Measurements from ENCODE around the gene ARHGAP32.
"Not testable (repeated sequence)": the region's sequence is repeated elsewhere in the genome, so short reads cannot be mapped to it uniquely, and the experiment has no call there.

The ARHGAP32 gene

GRCh38 chr11:129214710-129215295, 22.7 kb upstream of the ARHGAP32 start:
- Mint-ChIP-seq H3K9me3 (no peaks in the 10 kb centered on the region), H3K27ac (no peak overlapping the region), H3K36me3 (ENCODE audit: low read depth) (no peaks in the 10 kb centered on the region), H3K4me3 (no peak overlapping the region), H3K4me1 (ENCODE audit: low read depth) (no peaks in the 10 kb centered on the region), H3K27me3 (ENCODE audit: low read depth) (no peaks in the 10 kb centered on the region)

GRCh38 chr11:129213261-129213660, 21.1 kb upstream of the ARHGAP32 start:
- Mint-ChIP-seq H3K27me3 (ENCODE audit: low read depth) (no peaks in the 10 kb centered on the region), H3K9me3 (no peaks in the 10 kb centered on the region), H3K27ac (no peak overlapping the region), H3K4me3 (no peak overlapping the region), H3K4me1 (ENCODE audit: low read depth) (no peaks in the 10 kb centered on the region), H3K36me3 (ENCODE audit: low read depth) (no peaks in the 10 kb centered on the region)

- Mint-ChIP-seq H3K36me3 (ENCODE audit: low read depth) (no peaks in the 10 kb centered on the region), H3K27ac (no peak overlapping the region)
These were observed 19.3 kb upstream of the ARHGAP32 start for GRCh38 chr11:129211397-129211796.

GRCh38 chr11:129210831-129211181, 18.7 kb upstream of the ARHGAP32 start:
- H3K4me1 Mint-ChIP-seq (ENCODE audit: low read depth) = no peaks in the 10 kb centered on the region
- H3K9me3 Mint-ChIP-seq = no peaks in the 10 kb centered on the region
- no peaks in the 10 kb centered on the region for H3K27me3 Mint-ChIP-seq (ENCODE audit: low read depth)
- no peak overlapping the region for H3K4me3 Mint-ChIP-seq
- no peaks in the 10 kb centered on the region for H3K36me3 Mint-ChIP-seq (ENCODE audit: low read depth)
- H3K27ac Mint-ChIP-seq = no peak overlapping the region

More at GRCh38 chr11:129211397-129211796, 19.3 kb upstream of the ARHGAP32 start:
- Mint-ChIP-seq H3K4me1 (ENCODE audit: low read depth) (no peaks in the 10 kb centered on the region), H3K9me3 (no peaks in the 10 kb centered on the region), H3K27me3 (ENCODE audit: low read depth) (no peaks in the 10 kb centered on the region), H3K4me3 (no peak overlapping the region)

GRCh38 chr11:129209891-129210830, 18.0 kb upstream of the ARHGAP32 start:
- no peak overlapping the region for H3K4me3 Mint-ChIP-seq
- no peaks in the 10 kb centered on the region for H3K27me3 Mint-ChIP-seq (ENCODE audit: low read depth)
- no peaks in the 10 kb centered on the region for H3K36me3 Mint-ChIP-seq (ENCODE audit: low read depth)
- no peaks in the 10 kb centered on the region for H3K9me3 Mint-ChIP-seq
- no peaks in the 10 kb centered on the region for H3K4me1 Mint-ChIP-seq (ENCODE audit: low read depth)
- no peak overlapping the region for H3K27ac Mint-ChIP-seq

GRCh38 chr11:129208863-129209262, 16.7 kb upstream of the ARHGAP32 start:
- Mint-ChIP-seq H3K36me3 (ENCODE audit: low read depth) (no peaks in the 10 kb centered on the region), H3K27me3 (ENCODE audit: low read depth) (no peaks in the 10 kb centered on the region), H3K9me3 (no peaks in the 10 kb centered on the region), H3K4me3 (no peak overlapping the region), H3K4me1 (ENCODE audit: low read depth) (no peaks in the 10 kb centered on the region), H3K27ac (no peak overlapping the region)

- Mint-ChIP-seq H3K4me1 (ENCODE audit: low read depth) (no peaks in the 10 kb centered on the region), H3K9me3 (peaks cover 15% of the 10 kb centered on the region), H3K4me3 (no peak overlapping the region), H3K36me3 (ENCODE audit: low read depth) (no peaks in the 10 kb centered on the region), H3K27me3 (ENCODE audit: low read depth) (no peaks in the 10 kb centered on the region), H3K27ac (no peak overlapping the region)
These were observed 12.2 kb upstream of the ARHGAP32 start for GRCh38 chr11:129204150-129204838.

- Mint-ChIP-seq H3K27me3 (ENCODE audit: low read depth) (no peaks in the 10 kb centered on the region), H3K27ac (no peak overlapping the region), H3K9me3 (peaks cover 26% of the 10 kb centered on the region), H3K4me1 (ENCODE audit: low read depth) (no peaks in the 10 kb centered on the region), H3K4me3 (no peak overlapping the region), H3K36me3 (ENCODE audit: low read depth) (no peaks in the 10 kb centered on the region)
These were observed 10.5 kb upstream of the ARHGAP32 start for GRCh38 chr11:129202646-129203045.

- Mint-ChIP-seq H3K9me3 (peaks cover 22% of the 10 kb centered on the region), H3K27ac (no peak overlapping the region), H3K4me1 (ENCODE audit: low read depth) (no peaks in the 10 kb centered on the region), H3K4me3 (no peak overlapping the region), H3K27me3 (ENCODE audit: low read depth) (no peaks in the 10 kb centered on the region), H3K36me3 (ENCODE audit: low read depth) (no peaks in the 10 kb centered on the region)
These were observed 3.6 kb upstream of the ARHGAP32 start for GRCh38 chr11:129195682-129196081.

- no peaks in the 10 kb centered on the region for H3K27me3 Mint-ChIP-seq (ENCODE audit: low read depth)
- no peak overlapping the region for H3K4me3 Mint-ChIP-seq
- H3K9me3 Mint-ChIP-seq = no peaks in the 10 kb centered on the region
- no peaks in the 10 kb centered on the region for H3K4me1 Mint-ChIP-seq (ENCODE audit: low read depth)
- no peaks in the 10 kb centered on the region for H3K36me3 Mint-ChIP-seq (ENCODE audit: low read depth)
- no peak overlapping the region for H3K27ac Mint-ChIP-seq
These were observed 476 bp downstream of the ARHGAP32 start for GRCh38 chr11:129191649-129192048.

- no peak overlapping the region for H3K4me3 Mint-ChIP-seq
- no peaks in the 10 kb centered on the region for H3K36me3 Mint-ChIP-seq (ENCODE audit: low read depth)
These were observed 2.0 kb downstream of the ARHGAP32 start for GRCh38 chr11:129190087-129190486.

GRCh38 chr11:129189646-129190045, 2.5 kb downstream of the ARHGAP32 start:
- Mint-ChIP-seq H3K9me3 (no peaks in the 10 kb centered on the region), H3K4me3 (no peak overlapping the region), H3K27ac (no peak overlapping the region), H3K27me3 (ENCODE audit: low read depth) (no peaks in the 10 kb centered on the region), H3K36me3 (ENCODE audit: low read depth) (no peaks in the 10 kb centered on the region), H3K4me1 (ENCODE audit: low read depth) (no peaks in the 10 kb centered on the region)

More at GRCh38 chr11:129190087-129190486, 2.0 kb downstream of the ARHGAP32 start:
- H3K27ac Mint-ChIP-seq = no peak overlapping the region
- no peaks in the 10 kb centered on the region for H3K27me3 Mint-ChIP-seq (ENCODE audit: low read depth)
- H3K9me3 Mint-ChIP-seq = no peaks in the 10 kb centered on the region
- H3K4me1 Mint-ChIP-seq (ENCODE audit: low read depth) = no peaks in the 10 kb centered on the region

GRCh38 chr11:129185082-129185481, 7.0 kb downstream of the ARHGAP32 start:
- H3K9me3 Mint-ChIP-seq; H3K4me1 Mint-ChIP-seq (ENCODE audit: low read depth); H3K27me3 Mint-ChIP-seq (ENCODE audit: low read depth); H3K27ac Mint-ChIP-seq; H3K36me3 Mint-ChIP-seq (ENCODE audit: low read depth); H3K4me3 Mint-ChIP-seq: not testable (repeated sequence)

GRCh38 chr11:129184581-129184980, 7.5 kb downstream of the ARHGAP32 start:
- H3K27ac Mint-ChIP-seq = no peak overlapping the region
- H3K27me3 Mint-ChIP-seq (ENCODE audit: low read depth) = no peaks in the 10 kb centered on the region
- H3K4me3 Mint-ChIP-seq = no peak overlapping the region
- H3K4me1 Mint-ChIP-seq (ENCODE audit: low read depth) = no peaks in the 10 kb centered on the region
- H3K36me3 Mint-ChIP-seq (ENCODE audit: low read depth) = no peaks in the 10 kb centered on the region
- H3K9me3 Mint-ChIP-seq = peaks cover 6% of the 10 kb centered on the region

- Mint-ChIP-seq H3K9me3 (peaks cover 15% of the 10 kb centered on the region), H3K27me3 (ENCODE audit: low read depth) (peaks cover 6% of the 10 kb centered on the region), H3K4me1 (ENCODE audit: low read depth) (peaks cover 2% of the 10 kb centered on the region), H3K36me3 (ENCODE audit: low read depth) (no peaks in the 10 kb centered on the region), H3K4me3 (no peak overlapping the region), H3K27ac (no peak overlapping the region)
These were observed 24.8 kb downstream of the ARHGAP32 start for GRCh38 chr11:129167315-129167714.
